Astrocyte of the spinal cord (primary cell): ENCODE results near the gene PXN.

Experiments used
- DNase-seq: peaks from one replicate; pipeline ENCODE4 v3.0.0; 2011; ENCODE audit warnings: low read depth, low spot score
- H3K4me3 ChIP-seq: 2 replicates; pipeline ENCODE4 v1.5.1; 2011; ENCODE audit warnings: low read depth, mild to moderate bottlenecking, low read length, moderate library complexity
- CTCF ChIP-seq: IDR thresholded peaks from 2 replicates; pipeline ENCODE4 v1.5.1; 2012; ENCODE audit warnings: low read depth, mild to moderate bottlenecking, low read length, inconsistent platforms
- in situ Hi-C: cut with HindIII; loops from 2 replicates; pipeline ENCODE4 v1.10.0; 2017; ENCODE audit warnings: low sequenced_read_pairs

PXN gene

GRCh38 chr12:120218680-120219606 is 46.6 kb downstream of the PXN start:
- no peak for DNase-seq
- in situ Hi-C loops, result no loop called here
- no peak overlapping the region for H3K4me3 ChIP-seq
- no peak for TF ChIP-seq CTCF

GRCh38 chr12:120216742-120217605 is 48.6 kb downstream of the PXN start:
- in situ Hi-C loops, result no loop called here
- no peak overlapping the region for H3K4me3 ChIP-seq
- no peak for DNase-seq
- TF ChIP-seq CTCF, result no peak

- H3K4me3 ChIP-seq, result no peak overlapping the region
- in situ Hi-C loops, result no loop called here
- DNase-seq, result no peak
- no peak for TF ChIP-seq CTCF
These were observed 49.5 kb downstream of the PXN start for GRCh38 chr12:120215766-120216735.

GRCh38 chr12:120215357-120215735 is 50.2 kb downstream of the PXN start:
- no peak for TF ChIP-seq CTCF
- in situ Hi-C loops, result no loop called here
- no peak for DNase-seq
- no peak overlapping the region for H3K4me3 ChIP-seq

- DNase-seq, result no peak
- in situ Hi-C loops, result no loop called here
- no peak for TF ChIP-seq CTCF
- H3K4me3 ChIP-seq, result no peak overlapping the region
These were observed 50.7 kb downstream of the PXN start for GRCh38 chr12:120214626-120215356.
